ENCODE measurements around the gene STARD9.
"Not testable (repeated sequence)": the region's sequence is repeated elsewhere in the genome, so short reads cannot be mapped to it uniquely, and the experiment has no call there.

STARD9 gene

DNA sequence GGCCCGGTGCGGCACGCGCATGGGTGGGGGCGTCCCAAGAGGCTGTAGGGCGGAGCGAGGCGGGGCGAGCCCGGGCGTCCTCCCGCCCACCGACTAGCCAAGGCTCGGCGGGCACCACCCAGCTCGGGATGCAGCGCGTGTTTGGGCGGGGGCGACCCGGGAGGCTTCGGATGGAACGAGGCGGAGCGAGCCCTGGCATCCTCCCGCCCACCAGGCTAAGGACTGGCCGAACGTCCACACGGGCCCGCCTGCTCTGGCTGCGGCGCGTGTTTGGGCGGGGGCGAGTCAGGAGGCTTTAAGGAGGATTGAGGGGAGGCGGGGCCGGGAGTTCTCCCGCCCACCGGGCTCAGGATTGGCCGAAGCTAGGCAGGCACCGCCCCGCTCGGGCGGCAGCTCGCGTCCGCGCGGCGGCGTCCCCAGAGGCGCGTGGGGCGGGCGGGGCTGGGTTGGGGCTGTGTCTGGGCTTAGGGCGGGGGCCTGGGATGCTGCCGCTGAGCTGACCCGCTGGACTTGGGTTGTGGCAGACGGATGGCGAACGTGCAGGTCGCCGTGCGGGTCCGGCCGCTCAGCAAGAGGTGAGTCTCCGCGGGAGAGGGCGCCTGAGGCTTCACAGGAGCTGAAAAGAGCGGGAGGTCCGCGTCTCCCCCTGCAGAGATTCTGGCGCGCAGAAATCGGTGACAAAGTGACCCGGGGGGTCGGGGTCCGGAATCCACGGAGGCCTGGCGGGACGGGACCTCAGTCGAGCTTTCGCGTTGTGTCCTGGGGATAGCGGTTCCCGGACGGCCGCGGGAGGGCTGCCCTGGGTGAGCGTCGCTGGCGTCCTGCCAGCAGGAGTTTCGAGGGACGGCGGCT lies at the start of gene STARD9:
Gene STARD9, plus strand, starts transcription at position 419 of the 852 bp plus-strand sequence. Its CDS starts 110 bp downstream, at position 529.
- peak; percentile 91 for DNase-seq

DNA sequence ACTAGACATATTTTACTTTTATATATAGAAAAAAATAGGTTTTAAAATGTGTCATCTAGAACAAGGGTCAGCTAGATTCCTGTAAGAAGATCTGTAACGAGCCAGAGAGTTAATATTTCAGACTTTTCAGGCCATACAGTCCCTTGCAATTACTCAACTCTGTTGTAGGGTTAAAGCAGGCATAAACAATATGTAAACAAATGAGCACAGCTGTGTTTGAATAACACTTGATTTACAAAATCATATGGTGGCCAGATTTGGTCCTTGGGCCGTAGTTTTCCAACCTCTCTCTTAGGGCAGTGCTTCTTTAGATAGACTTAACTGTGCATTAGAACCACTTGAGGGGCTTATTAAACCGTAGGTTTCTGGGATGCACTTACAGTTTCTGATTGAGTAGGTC lies 46.4 kb upstream of the STARD9 start:
- no peak for DNase-seq

DNA sequence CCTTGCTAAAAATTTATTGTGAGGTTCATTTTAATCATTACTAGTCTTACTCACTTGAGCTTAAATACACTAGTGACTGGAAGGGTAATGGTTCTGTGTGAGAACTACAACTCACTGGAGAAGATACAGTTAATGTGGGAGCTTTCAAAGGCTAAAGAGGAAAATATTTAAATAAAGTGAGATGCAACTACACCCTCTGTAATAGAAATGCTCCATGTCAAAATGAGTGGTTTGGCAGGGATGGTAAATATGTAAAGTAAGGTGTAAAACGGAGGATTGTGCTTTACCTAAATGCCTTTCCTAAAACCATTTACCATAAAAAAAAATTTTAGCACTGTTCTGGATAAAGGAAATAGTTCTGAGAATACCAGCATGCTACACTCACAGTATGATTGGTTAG lies 42.2 kb upstream of the STARD9 start:
- no peak for DNase-seq

DNA sequence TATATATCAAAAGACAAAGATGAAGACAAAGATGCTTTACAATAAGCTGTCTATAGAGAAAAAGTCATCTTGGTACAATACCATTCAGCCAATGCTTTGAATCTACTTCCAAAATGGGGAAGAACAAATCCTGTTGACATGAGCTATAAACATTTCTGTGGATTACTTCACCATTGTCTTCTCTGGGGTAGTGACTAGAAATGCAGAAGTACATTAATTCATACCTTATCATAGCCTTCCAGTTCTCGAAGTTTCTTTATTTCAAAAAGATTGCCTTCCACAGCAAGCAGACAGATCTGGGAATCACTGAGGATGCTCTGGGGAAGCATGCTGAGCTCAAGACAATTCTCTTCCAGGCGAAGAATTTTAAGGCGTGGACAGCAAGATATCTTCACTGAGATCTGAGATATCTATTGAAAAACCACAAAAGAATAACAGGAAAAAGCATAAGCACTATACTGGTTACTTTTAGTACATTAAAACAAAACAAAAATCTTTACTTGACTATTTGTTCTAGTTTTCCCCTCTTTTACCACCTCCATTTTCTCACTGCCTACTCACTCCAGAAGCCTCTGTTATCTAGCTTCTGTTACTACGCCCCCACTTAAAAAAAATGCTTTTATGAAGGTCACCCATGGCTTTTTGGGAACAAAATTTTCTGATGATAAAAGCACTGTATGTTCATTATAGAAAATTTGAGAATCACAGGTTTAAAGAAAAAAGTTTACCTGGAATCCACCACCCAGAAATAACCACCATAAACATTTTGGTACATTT lies 30.4 kb upstream of the STARD9 start:
- DNase-seq: no peak

DNA sequence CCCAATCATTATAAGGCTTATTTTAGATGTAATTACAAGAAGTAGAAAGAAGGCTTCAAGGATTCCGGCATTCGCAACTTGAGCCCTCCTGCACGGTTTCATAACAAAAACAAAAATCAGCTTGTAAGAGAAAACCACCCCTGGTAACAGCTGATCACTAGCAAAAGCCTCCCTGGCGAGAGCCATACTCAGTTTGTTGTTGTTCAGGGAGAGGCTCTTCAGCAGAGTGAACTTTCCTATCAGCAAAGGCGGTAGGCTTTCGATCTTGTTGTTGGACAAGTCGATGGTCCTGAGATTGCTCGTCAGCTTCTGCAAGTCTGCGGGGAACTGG lies 27.5 kb upstream of the STARD9 start:
- DNase-seq: no peak

DNA sequence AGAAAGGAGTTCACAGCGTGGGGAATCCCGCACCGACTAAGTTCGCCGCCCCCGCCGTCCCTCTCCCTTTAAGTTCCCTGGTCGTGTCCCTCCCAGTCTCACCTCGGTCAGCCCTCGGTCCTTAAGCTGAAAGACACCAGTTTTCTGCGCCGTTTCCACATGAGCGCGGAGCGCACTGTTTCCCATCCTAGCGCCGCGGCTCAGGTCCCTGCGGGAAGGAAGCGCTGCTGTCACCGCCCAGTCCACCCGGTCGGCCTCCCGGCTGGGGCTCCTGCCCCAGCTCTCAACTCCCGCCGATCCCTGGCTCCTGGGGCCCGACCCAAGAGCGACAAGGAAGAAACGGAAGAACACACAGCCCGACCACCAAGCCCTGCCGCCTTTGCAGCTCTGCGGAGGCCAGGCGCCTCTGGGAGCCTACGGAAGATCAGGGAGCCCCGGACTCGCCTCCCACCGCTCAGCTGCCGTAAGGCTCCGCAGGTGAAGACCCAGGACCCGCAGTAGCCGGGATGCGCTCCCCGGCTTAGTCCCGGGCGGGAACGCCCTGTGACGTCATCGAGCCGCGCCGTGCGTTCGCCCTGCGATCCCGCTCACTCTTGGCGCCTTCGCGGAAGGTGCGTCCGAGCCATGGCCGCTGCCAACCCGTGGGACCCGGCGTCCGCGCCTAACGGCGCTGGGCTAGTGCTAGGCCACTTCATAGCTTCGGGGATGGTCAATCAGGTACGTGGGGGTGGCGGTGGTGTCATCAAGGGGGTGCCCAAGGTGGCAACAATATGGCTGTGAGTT lies 27.0 kb upstream of the STARD9 start, which contains the start of the genes HAUS2 and LRRC57:
Gene HAUS2, plus strand, starts transcription at position 590 of the 783 bp plus-strand sequence. Its CDS starts 35 bp downstream, at position 625.
Gene LRRC57, minus strand, starts transcription at position 545 of the 783 bp plus-strand sequence. Its CDS starts 359 bp downstream, at position 186.
- peak; percentile 36 for DNase-seq

DNA sequence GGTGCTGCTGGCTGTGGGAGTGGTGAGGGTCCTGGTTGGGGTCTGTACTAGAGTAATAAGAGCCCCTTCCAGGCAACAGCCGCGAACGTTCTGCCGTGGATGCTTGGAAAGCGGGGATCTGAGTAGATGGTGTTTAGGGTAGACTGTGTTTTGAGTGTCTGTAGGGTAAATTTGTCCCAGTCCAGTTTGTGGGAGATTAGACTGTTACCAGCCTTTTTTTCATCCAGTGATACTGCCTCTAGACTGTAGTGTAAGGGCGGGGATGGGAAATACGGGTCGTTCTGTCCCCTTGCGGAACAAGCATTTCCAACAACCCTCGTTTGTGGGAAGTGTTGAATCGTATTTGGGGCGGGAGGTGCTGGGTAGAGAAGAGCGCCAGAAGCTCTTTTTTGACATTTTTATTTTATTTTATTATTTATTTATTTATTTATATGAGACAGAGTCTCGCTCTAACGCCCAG lies 26.3 kb upstream of the STARD9 start:
- DNase-seq: peak; percentile 28

DNA sequence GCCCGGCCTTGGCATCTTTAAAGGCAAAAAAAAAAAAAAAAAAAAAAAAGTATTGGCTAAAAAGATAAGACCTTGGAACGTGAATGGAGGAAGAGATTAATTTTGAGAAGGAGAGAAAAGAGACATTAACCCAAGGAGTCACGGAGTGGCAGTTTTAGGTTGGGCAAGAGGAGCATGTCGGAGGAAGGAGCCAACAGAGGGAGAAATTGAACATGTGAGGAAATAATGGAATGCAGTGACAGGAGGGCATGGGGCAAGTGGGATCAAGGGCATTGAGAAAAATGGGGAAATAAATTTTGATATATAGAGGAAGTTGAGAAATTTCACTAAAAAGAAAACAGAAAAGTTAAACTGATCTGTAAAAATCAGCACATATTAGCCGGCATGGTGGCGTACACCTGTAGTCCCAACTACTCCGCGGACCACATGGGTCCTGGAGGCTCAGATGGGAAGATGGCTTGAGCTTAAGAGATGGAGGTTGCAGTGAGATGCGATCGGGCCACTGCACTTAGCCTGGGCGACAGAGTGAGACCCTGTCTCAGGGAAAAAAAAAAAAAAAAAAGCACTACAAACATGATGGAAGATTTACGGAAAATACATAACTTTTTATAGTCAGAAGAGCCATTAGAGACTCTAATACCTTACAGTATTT lies 25.5 kb upstream of the STARD9 start:
- no peak for DNase-seq

DNA sequence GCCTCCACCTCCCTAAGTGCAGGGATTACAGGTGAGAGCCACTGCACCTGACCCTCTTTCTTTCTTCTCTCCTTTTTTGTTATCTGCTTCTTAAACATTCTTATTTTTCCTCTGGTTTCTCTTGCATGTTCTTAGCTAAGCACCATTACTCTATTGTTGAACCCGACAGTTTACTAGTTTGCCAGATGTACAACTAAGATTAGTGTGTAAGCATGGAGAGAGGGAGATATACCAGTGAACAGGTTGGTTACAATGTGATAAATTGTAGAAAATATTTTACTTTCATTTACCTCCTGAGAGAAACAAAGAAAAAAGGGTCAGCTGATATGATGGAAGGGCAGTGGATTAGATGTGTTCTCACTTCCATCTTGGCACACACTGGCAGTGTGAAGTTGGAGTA lies 21.9 kb upstream of the STARD9 start:
- DNase-seq: no peak

DNA sequence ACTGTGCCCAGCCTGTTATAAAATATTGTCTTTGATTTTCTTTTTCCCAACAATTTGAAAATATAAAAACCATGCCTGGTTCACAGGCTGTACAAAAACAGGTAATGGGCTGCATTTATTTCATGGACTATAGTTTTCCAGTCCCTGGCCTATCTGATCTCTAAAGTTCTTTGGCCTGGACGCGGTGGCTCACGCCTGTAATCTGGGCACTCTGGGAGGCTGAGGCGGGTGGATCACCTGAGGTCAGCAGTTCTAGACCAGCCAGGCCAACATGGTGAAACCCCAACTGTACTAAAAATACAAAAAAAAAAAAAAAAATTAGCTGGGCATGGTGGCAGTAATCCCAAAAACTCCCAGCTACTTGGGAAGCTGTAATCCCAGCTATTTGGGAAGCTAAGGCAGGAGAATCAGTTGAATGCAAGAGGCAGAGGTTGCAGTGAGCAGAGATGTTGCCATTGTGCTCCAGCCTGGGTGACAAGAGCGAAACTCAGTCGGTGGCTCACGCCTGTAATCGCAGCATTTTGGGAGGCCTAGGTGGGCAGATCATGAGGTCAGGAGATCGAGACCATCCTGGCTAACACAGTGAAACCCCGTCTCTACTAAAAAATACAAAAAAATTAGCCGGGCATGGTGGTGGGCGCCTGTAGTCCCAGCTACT lies 18.7 kb upstream of the STARD9 start:
- DNase-seq: not testable (repeated sequence)

DNA sequence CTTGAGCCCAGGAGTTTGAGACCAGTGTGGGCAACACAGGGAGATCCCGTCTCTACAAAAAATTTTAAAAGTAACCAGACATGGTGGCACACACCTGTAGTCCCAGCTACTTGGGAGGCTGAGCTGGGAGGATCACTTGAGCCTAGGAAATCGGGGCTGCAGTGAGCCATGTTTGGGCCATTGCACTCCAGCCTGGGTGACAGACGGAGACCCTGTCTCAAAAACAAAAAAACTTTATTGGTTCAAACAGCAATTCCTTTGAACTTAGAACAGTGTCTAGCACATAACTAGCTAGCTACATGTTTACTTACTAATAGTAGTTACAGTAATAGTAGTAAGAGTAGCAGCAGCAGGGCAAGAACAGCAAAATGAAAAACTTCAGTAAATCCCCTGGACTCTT lies 16.7 kb upstream of the STARD9 start:
- DNase-seq: no peak

DNA sequence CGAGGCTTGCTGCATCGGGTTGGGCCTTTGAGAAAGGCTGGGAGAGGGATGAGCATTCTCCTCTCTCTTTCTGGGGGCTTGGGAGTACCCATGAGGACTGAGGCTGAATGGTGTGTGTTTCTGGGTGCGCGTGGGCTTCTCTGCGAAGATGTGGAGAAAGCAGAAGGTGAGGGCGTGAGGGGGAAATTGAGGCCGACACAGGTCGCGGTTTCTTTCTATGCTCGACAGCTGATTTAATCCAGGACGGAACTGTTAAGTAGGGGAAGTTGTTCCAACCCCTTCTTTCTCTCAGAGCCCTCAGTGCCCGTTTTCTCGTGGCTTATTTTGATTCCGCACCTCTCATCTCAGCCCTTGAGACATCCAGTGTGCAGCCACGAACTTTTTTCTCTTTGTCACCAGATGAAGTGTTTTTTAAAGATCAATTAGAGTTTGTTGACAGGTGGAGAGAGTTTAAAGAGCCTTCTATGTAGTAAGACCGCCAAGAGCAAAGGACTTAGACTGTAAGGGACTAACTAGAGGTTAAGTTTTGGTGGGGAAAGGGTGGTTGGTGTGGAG lies 711 bp downstream of the STARD9 start:
- DNase-seq: no peak

DNA sequence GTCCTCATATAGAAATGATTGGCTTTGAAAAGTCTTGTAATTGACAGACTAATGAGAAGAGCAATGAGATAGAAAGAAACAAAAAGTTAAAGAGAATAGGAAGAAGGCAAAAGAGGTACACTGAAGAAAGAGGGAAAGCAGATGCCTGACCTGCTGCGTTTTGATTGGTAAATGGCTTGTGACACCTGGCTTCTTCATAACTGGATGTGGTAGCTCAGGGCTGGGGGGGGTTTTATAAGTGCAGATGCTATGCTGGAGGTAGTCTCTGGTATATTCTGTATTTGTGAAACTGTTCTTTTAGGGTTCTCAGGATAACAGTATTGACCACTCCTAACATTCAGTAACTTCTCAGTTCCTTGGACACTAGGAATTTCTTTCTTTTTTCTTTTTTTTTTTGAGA lies 1.4 kb downstream of the STARD9 start:
- no peak for DNase-seq

DNA sequence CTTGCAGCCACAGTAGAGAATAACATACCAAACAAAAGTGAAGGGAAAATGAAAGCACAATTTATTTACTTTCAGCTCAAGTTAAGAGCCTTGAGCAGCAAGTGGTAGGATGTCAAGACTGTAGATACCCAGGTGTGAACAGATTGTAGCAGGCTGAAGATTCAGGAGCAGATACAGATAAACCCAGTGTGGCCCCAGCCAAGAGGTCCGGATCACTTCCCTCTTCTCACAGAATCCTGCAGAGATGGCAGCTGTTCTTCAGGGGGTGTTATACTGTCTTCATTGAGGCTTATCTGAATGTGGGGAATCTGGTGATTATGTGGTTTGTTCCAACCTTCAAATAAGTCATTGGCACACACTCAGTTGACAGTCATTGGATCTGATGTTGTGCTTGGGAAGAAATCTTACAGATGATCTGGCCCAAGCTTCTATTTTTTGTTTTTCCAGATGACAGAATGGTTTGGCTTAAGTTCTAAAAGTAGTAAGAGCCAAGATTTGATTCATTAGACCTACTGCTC lies 2.2 kb downstream of the STARD9 start:
- DNase-seq: no peak

DNA sequence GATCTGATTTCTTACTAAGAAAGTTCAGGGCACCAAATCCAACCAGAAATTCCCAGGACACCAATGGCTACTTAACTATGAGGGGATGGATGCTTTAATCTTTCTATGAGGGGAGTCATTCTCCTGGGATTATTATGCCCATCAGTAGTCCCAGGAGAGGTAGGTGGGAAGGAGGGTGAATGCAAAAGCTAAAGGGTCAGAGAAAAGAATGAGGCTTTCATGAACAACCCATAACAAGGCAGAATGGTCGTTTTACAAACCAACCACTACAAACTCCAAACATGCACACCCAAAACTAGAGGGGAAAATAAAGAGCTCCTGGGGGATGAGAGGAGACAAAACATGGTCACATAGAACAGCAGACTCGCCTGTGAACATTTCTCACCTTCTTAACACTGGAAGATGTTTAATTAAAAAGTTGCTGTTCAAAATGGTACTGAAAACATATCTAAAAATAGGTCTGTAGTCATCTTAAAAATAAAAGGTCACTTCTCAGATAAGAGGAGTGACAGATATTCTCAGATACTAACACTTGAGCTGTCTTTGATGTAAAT lies 3.7 kb downstream of the STARD9 start:
- DNase-seq: no peak

DNA sequence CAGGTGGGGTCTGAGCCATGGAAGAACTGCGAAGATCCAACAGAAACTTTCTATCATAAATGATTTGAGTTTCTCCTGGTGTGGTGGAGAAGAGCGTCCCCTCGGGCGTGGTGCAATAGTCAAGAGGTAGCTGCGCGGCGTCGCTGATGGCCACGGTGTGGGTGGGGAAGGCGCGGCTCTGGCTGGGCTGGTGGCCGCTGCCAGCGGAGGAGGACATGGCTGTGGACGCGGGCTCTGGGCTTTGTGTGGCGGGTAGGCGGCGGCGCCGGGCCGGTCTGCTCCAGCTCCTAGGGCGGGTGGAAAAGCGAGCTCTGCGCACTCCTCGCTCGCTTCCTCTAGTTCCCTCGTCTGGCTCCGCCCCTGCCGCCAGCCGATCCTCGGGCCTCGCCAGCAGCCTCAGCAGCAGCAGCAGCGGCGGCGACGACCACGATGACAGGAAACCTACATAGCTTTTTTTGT lies 5.9 kb downstream of the STARD9 start:
- DNase-seq: no peak

DNA sequence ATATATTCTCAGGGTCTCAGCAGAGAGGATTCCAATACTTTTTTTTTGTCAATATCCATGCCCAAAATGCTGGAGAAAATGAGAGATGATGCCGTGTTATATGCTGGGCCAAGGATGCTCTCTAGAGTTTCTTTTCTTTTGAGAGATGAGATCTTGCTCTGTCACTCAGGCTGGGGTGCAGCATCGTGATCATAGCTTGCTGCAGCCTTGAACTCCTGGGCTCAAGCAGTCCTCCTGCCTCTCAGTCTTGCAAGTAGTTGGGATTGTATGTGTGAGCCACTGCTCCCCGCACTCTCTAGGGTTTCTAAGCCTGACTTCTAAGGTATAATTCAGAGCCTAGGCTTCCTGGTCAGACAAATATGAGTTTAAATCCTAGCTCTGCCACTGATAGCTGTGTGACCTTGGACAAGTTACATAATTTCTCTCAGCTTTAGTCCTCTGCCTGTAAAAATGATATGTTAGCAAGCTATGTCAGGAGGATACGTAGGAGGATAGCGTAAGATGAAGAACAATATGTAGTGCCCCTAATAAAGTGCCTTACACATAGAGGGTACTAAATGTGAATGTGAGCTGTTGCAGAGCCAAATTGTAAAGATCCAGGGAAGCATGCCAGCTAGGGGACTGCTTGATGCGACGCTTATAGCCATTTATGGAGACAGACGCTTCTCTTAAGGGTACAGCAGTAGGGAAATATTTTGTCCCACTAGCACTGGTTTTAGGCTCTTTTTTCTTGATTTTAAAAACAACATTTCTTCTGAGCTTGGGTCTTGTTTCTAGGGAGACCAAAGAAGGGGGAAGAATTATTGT lies 7.4 kb downstream of the STARD9 start:
- no peak for DNase-seq

DNA sequence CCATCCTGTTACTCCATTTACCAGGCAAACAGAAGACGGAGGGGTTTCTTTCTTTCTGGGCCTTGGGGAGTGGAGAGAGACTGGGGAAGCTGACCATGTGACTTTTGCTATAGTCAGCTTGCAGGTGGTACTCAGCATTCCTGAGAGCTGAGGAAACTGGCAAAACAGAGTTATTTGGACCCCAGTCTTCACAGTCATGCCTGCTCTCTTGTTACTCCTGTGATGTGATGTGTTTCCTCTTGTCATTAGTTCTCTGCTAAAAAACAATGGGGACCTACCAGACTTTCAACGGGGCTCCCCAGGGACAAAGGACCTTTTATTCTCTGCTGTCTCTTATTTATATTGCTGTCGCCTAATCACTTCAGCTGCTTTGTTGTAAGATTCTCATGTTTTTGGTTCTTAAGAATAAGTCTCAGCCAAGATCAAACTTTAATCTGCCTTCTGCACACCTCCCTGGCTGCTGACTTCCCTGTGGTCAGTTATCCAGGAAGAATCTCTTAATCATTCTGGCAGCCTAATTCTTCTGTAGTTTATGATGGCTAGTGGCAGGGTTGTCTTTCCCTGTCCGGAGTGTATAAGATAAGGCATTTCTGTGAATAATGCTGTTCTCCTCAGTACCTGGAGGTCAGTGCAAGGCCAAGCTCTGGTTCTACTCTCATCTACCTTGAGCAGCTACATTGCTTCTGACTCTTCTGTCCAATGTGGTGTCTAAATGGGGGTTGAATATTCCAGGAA lies 8.8 kb downstream of the STARD9 start:
- no peak for DNase-seq

DNA sequence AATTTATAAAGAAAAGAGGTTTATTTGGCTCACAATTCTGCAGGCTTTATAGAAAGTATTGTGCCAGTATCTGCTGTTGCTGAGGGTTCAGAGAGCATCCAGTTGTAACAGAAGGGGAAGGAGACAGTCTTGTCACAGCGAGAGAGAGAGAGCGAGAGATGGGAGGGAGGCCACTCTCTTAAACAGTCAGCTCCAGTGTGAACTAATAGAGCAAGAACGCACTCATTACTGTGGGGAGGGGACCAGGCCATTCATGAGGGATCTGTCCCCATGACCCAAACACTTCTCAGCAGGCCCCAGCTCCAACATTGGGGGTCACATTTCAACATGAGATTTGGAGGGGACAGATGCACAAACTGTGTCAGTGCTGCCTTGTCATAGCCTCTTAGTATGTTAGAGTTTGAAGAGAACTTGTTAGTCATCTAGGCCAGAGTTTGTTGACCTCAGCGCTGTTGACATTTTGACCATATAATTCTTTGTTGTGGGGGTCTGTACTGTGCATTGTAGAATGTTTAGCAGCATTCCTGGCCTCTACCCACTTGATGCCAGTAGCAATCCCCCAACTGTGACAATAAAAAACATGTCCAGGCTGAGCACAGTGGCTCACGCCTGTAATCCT lies 15.3 kb downstream of the STARD9 start:
- DNase-seq: no peak

Data from NCI-H1694 (cell line).